ENCODE measurements around the gene UMAD1. TPM values are rescaled to one million over a fixed set of nuclear protein-coding genes. Genes with fewer than 3 reads are reported as not detected.

UMAD1 gene
- total RNA-seq, 2 donors from 2014 or later: 10.9 to 15.0 TPM

GRCh38 chr7:7750571-7751242, 110.2 kb downstream of the UMAD1 start:
- peaks cover 4% of the 10 kb centered on the region for H3K4me1 Mint-ChIP-seq
- peaks cover 7% of the 10 kb centered on the region for H3K36me3 Mint-ChIP-seq (ENCODE audit: low read depth)
- H3K27ac Mint-ChIP-seq: no peak overlapping the region
- no peaks in the 10 kb centered on the region for H3K27me3 Mint-ChIP-seq
- DNase-seq (no peak), ATAC-seq (no peak)
- H3K4me3 Mint-ChIP-seq: no peak overlapping the region
- H3K9me3 ChIP-seq (ENCODE audit: control insufficient read depth, low read length, poor library complexity, severe bottlenecking): no peaks in the 10 kb centered on the region

GRCh38 chr7:7751243-7752092, 110.9 kb downstream of the UMAD1 start:
- no peak overlapping the region for H3K27ac Mint-ChIP-seq
- H3K27me3 Mint-ChIP-seq: no peaks in the 10 kb centered on the region
- H3K4me3 Mint-ChIP-seq: no peak overlapping the region
- no peaks in the 10 kb centered on the region for H3K9me3 ChIP-seq (ENCODE audit: control insufficient read depth, low read length, poor library complexity, severe bottlenecking)
- ATAC-seq (no peak), DNase-seq (no peak)
- H3K36me3 Mint-ChIP-seq (ENCODE audit: low read depth): peaks cover 7% of the 10 kb centered on the region
- peaks cover 2% of the 10 kb centered on the region for H3K4me1 Mint-ChIP-seq

- H3K27me3 Mint-ChIP-seq: no peaks in the 10 kb centered on the region
- H3K27ac Mint-ChIP-seq: no peak overlapping the region
Measured at GRCh38 chr7:7756577-7756976, 116.0 kb downstream of the UMAD1 start.

GRCh38 chr7:7757576-7757975, 117.0 kb downstream of the UMAD1 start:
- H3K9me3 ChIP-seq (ENCODE audit: control insufficient read depth, low read length, poor library complexity, severe bottlenecking): no peaks in the 10 kb centered on the region
- ATAC-seq (no peak), DNase-seq (no peak)
- Mint-ChIP-seq H3K36me3 (ENCODE audit: low read depth) (peaks cover 7% of the 10 kb centered on the region), H3K27ac (no peak overlapping the region), H3K4me1 (peaks cover 25% of the 10 kb centered on the region), H3K27me3 (no peaks in the 10 kb centered on the region), H3K4me3 (no peak overlapping the region)

More at GRCh38 chr7:7756577-7756976, 116.0 kb downstream of the UMAD1 start:
- no peak for DNase-seq
- no peaks in the 10 kb centered on the region for H3K9me3 ChIP-seq (ENCODE audit: control insufficient read depth, low read length, poor library complexity, severe bottlenecking)
- H3K4me1 Mint-ChIP-seq: peaks cover 16% of the 10 kb centered on the region
- no peak for ATAC-seq
- H3K36me3 Mint-ChIP-seq (ENCODE audit: low read depth): peaks cover 7% of the 10 kb centered on the region
- H3K4me3 Mint-ChIP-seq: no peak overlapping the region

- H3K27me3 Mint-ChIP-seq: no peaks in the 10 kb centered on the region
- no peaks in the 10 kb centered on the region for H3K36me3 Mint-ChIP-seq (ENCODE audit: low read depth)
- peak; percentile 47 for ATAC-seq
- H3K4me1 Mint-ChIP-seq: peaks cover 40% of the 10 kb centered on the region
- H3K27ac Mint-ChIP-seq: peak overlapping the region; percentile 91
- H3K4me3 Mint-ChIP-seq: peak overlapping the region; percentile 88
- DNase-seq: no peak
- no peaks in the 10 kb centered on the region for H3K9me3 ChIP-seq (ENCODE audit: control insufficient read depth, low read length, poor library complexity, severe bottlenecking)
Measured at GRCh38 chr7:7761340-7761973, 120.9 kb downstream of the UMAD1 start.

GRCh38 chr7:7761974-7762779, 121.6 kb downstream of the UMAD1 start:
- Mint-ChIP-seq H3K27me3 (no peaks in the 10 kb centered on the region), H3K36me3 (ENCODE audit: low read depth) (no peaks in the 10 kb centered on the region), H3K4me3 (peak overlapping the region; percentile 88), H3K4me1 (peaks cover 38% of the 10 kb centered on the region), H3K27ac (peak overlapping the region; percentile 91)
- peak; percentile 78 for ATAC-seq
- DNase-seq: no peak
- no peaks in the 10 kb centered on the region for H3K9me3 ChIP-seq (ENCODE audit: control insufficient read depth, low read length, poor library complexity, severe bottlenecking)

GRCh38 chr7:7764520-7765396, 124.2 kb downstream of the UMAD1 start:
- ATAC-seq: peak; percentile 66
- DNase-seq: no peak
- H3K4me3 Mint-ChIP-seq: no peak overlapping the region
- H3K27me3 Mint-ChIP-seq: no peaks in the 10 kb centered on the region
- peaks cover 41% of the 10 kb centered on the region for H3K4me1 Mint-ChIP-seq
- no peaks in the 10 kb centered on the region for H3K9me3 ChIP-seq (ENCODE audit: control insufficient read depth, low read length, poor library complexity, severe bottlenecking)
- peak overlapping the region; percentile 93 for H3K27ac Mint-ChIP-seq
- H3K36me3 Mint-ChIP-seq (ENCODE audit: low read depth): no peaks in the 10 kb centered on the region

- peak overlapping the region; percentile 93 for H3K27ac Mint-ChIP-seq
Measured at GRCh38 chr7:7765422-7765821, 124.9 kb downstream of the UMAD1 start.

GRCh38 chr7:7766671-7767070, 126.1 kb downstream of the UMAD1 start:
- Mint-ChIP-seq H3K36me3 (ENCODE audit: low read depth) (peaks cover 5% of the 10 kb centered on the region), H3K27ac (no peak overlapping the region), H3K27me3 (no peaks in the 10 kb centered on the region), H3K4me1 (peaks cover 42% of the 10 kb centered on the region), H3K4me3 (no peak overlapping the region)
- ATAC-seq (no peak), DNase-seq (no peak)
- H3K9me3 ChIP-seq (ENCODE audit: control insufficient read depth, low read length, poor library complexity, severe bottlenecking): no peaks in the 10 kb centered on the region

More at GRCh38 chr7:7765422-7765821, 124.9 kb downstream of the UMAD1 start:
- no peaks in the 10 kb centered on the region for H3K27me3 Mint-ChIP-seq
- H3K9me3 ChIP-seq (ENCODE audit: control insufficient read depth, low read length, poor library complexity, severe bottlenecking): no peaks in the 10 kb centered on the region
- H3K4me3 Mint-ChIP-seq: no peak overlapping the region
- H3K4me1 Mint-ChIP-seq: peaks cover 45% of the 10 kb centered on the region
- peaks cover 2% of the 10 kb centered on the region for H3K36me3 Mint-ChIP-seq (ENCODE audit: low read depth)
- DNase-seq (no peak), ATAC-seq (no peak)

GRCh38 chr7:7768977-7769709, 128.6 kb downstream of the UMAD1 start:
- Mint-ChIP-seq H3K4me1 (peaks cover 38% of the 10 kb centered on the region), H3K27ac (no peak overlapping the region), H3K4me3 (no peak overlapping the region), H3K27me3 (no peaks in the 10 kb centered on the region), H3K36me3 (ENCODE audit: low read depth) (peaks cover 5% of the 10 kb centered on the region)
- H3K9me3 ChIP-seq (ENCODE audit: control insufficient read depth, low read length, poor library complexity, severe bottlenecking): no peaks in the 10 kb centered on the region
- DNase-seq: no peak
- no peak for ATAC-seq

- DNase-seq: no peak
Measured at GRCh38 chr7:7769710-7770627, 129.4 kb downstream of the UMAD1 start.

More at GRCh38 chr7:7769710-7770627, 129.4 kb downstream of the UMAD1 start:
- no peak overlapping the region for H3K4me3 Mint-ChIP-seq
- H3K4me1 Mint-ChIP-seq: peaks cover 32% of the 10 kb centered on the region
- no peak for ATAC-seq
- peaks cover 8% of the 10 kb centered on the region for H3K36me3 Mint-ChIP-seq (ENCODE audit: low read depth)
- H3K27ac Mint-ChIP-seq: peak overlapping the region; percentile 14
- H3K9me3 ChIP-seq (ENCODE audit: control insufficient read depth, low read length, poor library complexity, severe bottlenecking): no peaks in the 10 kb centered on the region
- H3K27me3 Mint-ChIP-seq: no peaks in the 10 kb centered on the region
